Ovary (tissue), 9 donors: ENCODE measurements around the gene EDN3. TPM values are rescaled to one million over a fixed set of nuclear protein-coding genes. Genes with fewer than 3 reads are reported as not detected.

ENCODE experiments used
- DNase-seq, 5 donors: peaks; one replicate each; pipeline ENCODE4 v3.0.0-alpha.2; 2019 to 2020
- H3K27ac ChIP-seq, 2 donors: fragments of 200-600 bp; one replicate each; pipeline versions ENCODE4 v1.5.1 to v1.8.0; 2019 to 2022
- H3K27me3 ChIP-seq: fragments of 200-600 bp; one replicate; pipeline ENCODE4 v1.8.0; 2022
- H3K36me3 ChIP-seq: fragments of 200-600 bp; sonication (generic); one replicate; pipeline ENCODE4 v1.5.1; 2019
- H3K4me1 ChIP-seq: one replicate; pipeline ENCODE4 v1.8.1; 2013; ENCODE audit warnings: mild to moderate bottlenecking, moderate library complexity; ENCODE audit not compliant: insufficient read depth
- H3K4me3 ChIP-seq: fragments of 200-600 bp; sonication (generic); one replicate; pipeline ENCODE4 v1.5.1; 2017
- H3K9me3 ChIP-seq, 2 donors: fragments of 200-600 bp in 1 of 2; sonication (generic) in 1 of 2; one replicate each; pipeline versions ENCODE4 v1.5.1 to v1.8.1; 2013 to 2019; ENCODE audit warnings: mild to moderate bottlenecking in 1 of 2, moderate library complexity in 1 of 2
- EP300 ChIP-seq: sonication (generic); formaldehyde crosslinking; IDR thresholded peaks from one replicate; pipeline ENCODE4 v1.6.1; 2017; ENCODE audit warnings: antibody characterized with exemption
- POLR2A ChIP-seq: fragments of 450-650 bp; IDR thresholded peaks from one replicate; pipeline ENCODE4 v1.6.1; 2017; ENCODE audit warnings: antibody characterized with exemption, mild to moderate bottlenecking, moderate library complexity
- WGBS, 3 donors: extraction: QIAGEN DNeasy Blood & Tissue Kit in 1 of 3; methylation state at CpG; one replicate each; pipeline versions ENCODE4 v1.1.5 to v1.1.7; 2013 to 2017; 5-methylcytosine and 5-hydroxymethylcytosine counted together
- intact Hi-C, 4 donors: fragments of 100-400 bp; cut with DNase I; formaldehyde crosslinking; loops; one replicate each; pipeline versions ENCODE4 v1.11.0 to v1.15.1; 2022 to 2023
- polyA plus RNA-seq, 2 donors: library from polyadenylated mRNA; stranded (reverse); fragments of 200-250 nt in 1 of 2; fragments of 350-450 nt in 1 of 2; fragmentation: Illumina TruSeq in 1 of 2; extraction: RNeasy Lipid Tissue Mini Kit (QIAGEN cat#74804) in 1 of 2; gene quantifications; one replicate each; pipeline ENCODE4 v1.2.3, GENCODE V29; 2013 to 2014
- total RNA-seq, 7 donors: library from RNA; depleted of rRNA in 2 of 7; stranded (reverse); fragments of >200 nt in 2 of 7; fragmentation: NEBNext Ultra II Directional in 3 of 7; extraction: Animal tissue kit (Norgen Biotek cat#: 25700) in 3 of 7; gene quantifications; one replicate each; pipeline versions ENCODE4 v1.1.0 to v1.2.4, GENCODE V29; 2016 to 2023
- TF ChIP-seq, protein P1 (sequence below), 3 donors: fragments of 450-650 bp in 2 of 3; fragments of 200-600 bp in 1 of 3; IDR thresholded peaks; one replicate each; pipeline versions ENCODE4 v1.5.1 to v1.8.0; 2016 to 2022; ENCODE audit warnings: antibody characterized with exemption in 3 of 3, mild to moderate bottlenecking in 1 of 3
- donor health status: DM: no; HTN: no; CAD: no; lungs with moderate emphysema.
- donor health status: DM: no; HTN: no; CAD: no.
- donor health status: Bipolar disorder and iron deficiency.
- donor health status: DM: yes; HTN: yes; CAD: no.
- donor health status: DM: no; HTN: no; CAD: no.
- donor health status: DM: yes; HTN: yes; CAD: no.

EDN3 gene
- total and polyA plus RNA-seq, 9 donors: 0.18 to 6.4 (median 0.57) TPM; not detected in 2

DNA sequence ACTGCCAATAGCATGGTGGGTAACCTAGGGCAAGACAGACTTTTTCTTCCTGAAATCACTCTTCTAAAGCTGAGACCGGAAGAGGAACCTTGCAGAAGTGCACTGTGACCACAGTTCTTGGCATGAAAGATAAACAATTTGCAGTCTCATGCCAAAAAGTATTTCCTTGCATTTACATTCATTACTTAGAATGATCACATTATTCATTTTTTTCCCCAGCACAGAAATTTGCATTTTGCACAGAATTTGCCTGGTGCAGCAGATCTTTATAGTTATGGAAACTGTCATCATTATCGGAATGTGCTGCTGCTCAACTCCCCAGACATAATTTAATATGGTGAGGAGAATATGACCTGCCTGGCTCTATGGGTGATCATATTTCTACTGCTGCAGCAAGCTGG is 42.2 kb upstream of the EDN3 start:
- TF ChIP-seq POLR2A: no peak
- TF ChIP-seq, protein P1, sequence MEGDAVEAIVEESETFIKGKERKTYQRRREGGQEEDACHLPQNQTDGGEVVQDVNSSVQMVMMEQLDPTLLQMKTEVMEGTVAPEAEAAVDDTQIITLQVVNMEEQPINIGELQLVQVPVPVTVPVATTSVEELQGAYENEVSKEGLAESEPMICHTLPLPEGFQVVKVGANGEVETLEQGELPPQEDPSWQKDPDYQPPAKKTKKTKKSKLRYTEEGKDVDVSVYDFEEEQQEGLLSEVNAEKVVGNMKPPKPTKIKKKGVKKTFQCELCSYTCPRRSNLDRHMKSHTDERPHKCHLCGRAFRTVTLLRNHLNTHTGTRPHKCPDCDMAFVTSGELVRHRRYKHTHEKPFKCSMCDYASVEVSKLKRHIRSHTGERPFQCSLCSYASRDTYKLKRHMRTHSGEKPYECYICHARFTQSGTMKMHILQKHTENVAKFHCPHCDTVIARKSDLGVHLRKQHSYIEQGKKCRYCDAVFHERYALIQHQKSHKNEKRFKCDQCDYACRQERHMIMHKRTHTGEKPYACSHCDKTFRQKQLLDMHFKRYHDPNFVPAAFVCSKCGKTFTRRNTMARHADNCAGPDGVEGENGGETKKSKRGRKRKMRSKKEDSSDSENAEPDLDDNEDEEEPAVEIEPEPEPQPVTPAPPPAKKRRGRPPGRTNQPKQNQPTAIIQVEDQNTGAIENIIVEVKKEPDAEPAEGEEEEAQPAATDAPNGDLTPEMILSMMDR (IDR thresholded peaks at IDR 0.05): no peak
- no peak for TF ChIP-seq EP300
- no peaks in the 10 kb centered on the region for H3K27me3 ChIP-seq

DNA sequence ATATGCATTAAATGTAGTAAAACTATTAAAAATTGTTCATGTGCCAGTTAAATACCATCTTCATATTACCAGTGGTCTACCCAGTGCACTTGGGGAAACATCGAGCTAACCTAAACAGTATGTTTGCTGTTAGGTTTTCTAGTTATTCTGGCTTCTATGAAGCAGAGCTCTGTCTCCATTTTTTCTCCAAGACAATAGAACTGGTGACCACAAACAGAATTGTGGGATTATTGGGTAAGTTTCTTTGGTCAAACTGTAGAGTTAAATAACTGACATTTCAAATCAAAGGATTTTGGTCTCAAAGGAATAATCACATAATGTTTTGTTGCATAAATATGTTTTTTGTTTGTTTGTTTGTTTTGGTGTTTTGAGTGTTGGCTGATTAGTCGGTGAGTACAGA is 40.5 kb upstream of the EDN3 start:
- Histone ChIP-seq H3K4me1 (no peaks in the 10 kb centered on the region), H3K36me3 (no peaks in the 10 kb centered on the region), H3K27ac (no peak overlapping the region), H3K4me3 (no peak overlapping the region), H3K27me3 (no peaks in the 10 kb centered on the region), H3K9me3 (no peaks in the 10 kb centered on the region)
- intact Hi-C loops: no loop called here
- no peak for DNase-seq
- TF ChIP-seq POLR2A (no peak), EP300 (no peak)
- TF ChIP-seq, protein P1 (IDR thresholded peaks at IDR 0.05): no peak
- 88 to 96% (median 89%) methylated on average over 2 of the region's 2 CpGs for WGBS, 3 donors

More for the DNA sequence above, 42.2 kb upstream of the EDN3 start:
- WGBS, 3 donors: 40 to 55% (median 54%) methylated on average over 2 of the region's 2 CpGs
- Histone ChIP-seq H3K9me3 (no peaks in the 10 kb centered on the region), H3K27ac (no peak overlapping the region), H3K36me3 (no peaks in the 10 kb centered on the region), H3K4me1 (no peaks in the 10 kb centered on the region), H3K4me3 (no peak overlapping the region)
- intact Hi-C loops: no loop called here
- DNase-seq: no peak

DNA sequence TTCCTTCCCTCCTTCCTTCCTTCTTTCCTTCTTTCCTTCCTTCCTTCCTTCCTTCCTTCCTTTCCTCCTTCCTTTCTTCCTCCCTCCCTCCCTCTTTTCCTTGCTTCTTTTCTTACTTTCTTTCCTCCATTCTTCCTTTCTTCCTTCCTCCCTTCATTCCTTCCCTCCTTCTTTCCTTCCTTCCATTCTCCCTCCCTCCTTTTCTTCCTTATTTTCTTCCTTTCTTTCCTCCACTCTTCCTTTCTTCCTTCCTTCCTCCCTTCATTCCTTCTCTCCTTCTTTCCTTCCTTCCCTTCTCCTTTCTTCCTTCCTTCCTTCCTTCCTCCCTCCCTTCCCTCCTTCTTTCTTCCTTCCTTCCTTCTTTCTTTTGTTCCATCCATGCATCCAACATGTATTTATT is 35.1 kb upstream of the EDN3 start:
- no peaks in the 10 kb centered on the region for H3K9me3 ChIP-seq
- TF ChIP-seq, protein P1 (IDR thresholded peaks at IDR 0.05): no peak
- TF ChIP-seq EP300: no peak
- TF ChIP-seq POLR2A: no peak
- H3K27me3 ChIP-seq: no peaks in the 10 kb centered on the region
- no peak overlapping the region for H3K27ac ChIP-seq
- DNase-seq: no peak
- no peak overlapping the region for H3K4me3 ChIP-seq
- H3K36me3 ChIP-seq: no peaks in the 10 kb centered on the region
- H3K4me1 ChIP-seq: no peaks in the 10 kb centered on the region
- intact Hi-C loops: no loop called here

DNA sequence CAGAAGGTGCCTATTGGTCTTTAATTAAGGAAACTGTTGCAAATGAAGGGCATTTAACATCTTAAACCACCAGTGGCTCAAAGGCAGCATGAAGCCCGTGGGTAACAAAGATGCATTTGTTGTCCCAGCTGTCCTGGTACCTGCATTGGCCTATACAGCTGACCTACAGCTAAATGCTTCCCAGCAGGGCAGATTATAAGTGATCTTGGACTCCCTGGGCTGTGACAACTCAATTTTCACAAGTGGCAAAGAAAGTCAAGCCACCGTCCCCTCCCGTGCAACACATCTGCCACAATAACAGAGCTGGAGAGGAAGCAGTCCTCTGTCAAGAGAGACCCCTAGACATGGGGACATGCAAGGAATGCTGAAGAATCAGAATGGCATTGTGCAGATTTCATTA is 31.5 kb upstream of the EDN3 start:
- intact Hi-C loops: no loop called here
- TF ChIP-seq, protein P1 (IDR thresholded peaks at IDR 0.05): no peak
- TF ChIP-seq EP300 (no peak), POLR2A (no peak)
- Histone ChIP-seq H3K27me3 (no peaks in the 10 kb centered on the region), H3K27ac (no peak overlapping the region), H3K9me3 (no peaks in the 10 kb centered on the region), H3K4me1 (no peaks in the 10 kb centered on the region), H3K4me3 (no peak overlapping the region), H3K36me3 (no peaks in the 10 kb centered on the region)
- no peak for DNase-seq
- WGBS, 3 donors: 60 to 64% (median 61%) methylated on average over 3 of the region's 3 CpGs
